IMR-90 (cell line): Measurements from ENCODE around the gene SLC9B2. TPM values are rescaled to one million over a fixed set of nuclear protein-coding genes. Genes with fewer than 3 reads are reported as not detected.

Experiments used
- ATAC-seq: fragments of 200-7000 bp; cut with Tn5 transposase; 2 replicates; pipeline ENCODE4 v1.9.1; 2020; ENCODE audit warnings: low read depth, mild to moderate bottlenecking, moderate library complexity
- BruUV-seq: library from RNA; stranded (reverse); fragments of 400-500 nt; replicated peaks from 2 replicates; lab custom pipeline; 2021; lab: Mats Ljungman, UMichigan
- CTCF ChIA-PET: fragments of 300-600 bp; formaldehyde crosslinking; extraction: SDS; loops from one replicate; lab custom pipeline; 2021; ENCODE audit warnings: antibody characterized with exemption; lab: Yijun Ruan, JAX
- POLR2A ChIA-PET: fragments of 300-600 bp; sonication (Branson Sonifier 250); formaldehyde crosslinking; loops from one replicate; lab custom pipeline; 2022; ENCODE audit warnings: antibody characterized with exemption; ENCODE audit not compliant: unreplicated experiment; lab: Charles Lee
- DNase-seq: peaks from one replicate; pipeline ENCODE4 v3.0.0; 2013
- H2AFZ ChIP-seq: replicated peaks from 2 replicates; pipeline ENCODE3; 2013; ENCODE audit warnings: low read length, mild to moderate bottlenecking; ENCODE audit not compliant: poor library complexity
- H2AK5ac ChIP-seq: 2 replicates; pipeline ENCODE4 v1.6.1; 2013; ENCODE audit warnings: low read depth, low read length, inconsistent platforms
- H2AK9ac ChIP-seq: replicated peaks from 2 replicates; pipeline ENCODE3; 2013; ENCODE audit warnings: mild to moderate bottlenecking, low read depth, low read length, moderate library complexity; ENCODE audit not compliant: poor library complexity
- H2BK120ac ChIP-seq: 2 replicates; pipeline ENCODE4 v1.6.1; 2013; ENCODE audit warnings: low read depth, low read length, inconsistent platforms
- H2BK15ac ChIP-seq: 3 replicates; pipeline ENCODE4 v1.6.1; 2013; ENCODE audit warnings: low read depth, low read length, inconsistent platforms
- H2BK20ac ChIP-seq: 2 replicates; pipeline ENCODE4 v1.6.1; 2013; ENCODE audit warnings: low read depth, mild to moderate bottlenecking, inconsistent platforms, low read length, moderate library complexity
- H2BK5ac ChIP-seq: 2 replicates; pipeline ENCODE4 v1.6.1; 2013; ENCODE audit warnings: mild to moderate bottlenecking, low read depth, low read length, inconsistent platforms; ENCODE audit not compliant: poor library complexity, severe bottlenecking
- H3K14ac ChIP-seq: replicated peaks from 2 replicates; pipeline ENCODE4 v1.6.1; 2013; ENCODE audit warnings: low read depth, low read length, inconsistent platforms
- H3K18ac ChIP-seq: 2 replicates; pipeline ENCODE4 v1.6.1; 2013; ENCODE audit warnings: low read depth, low read length, control low read depth
- H3K23ac ChIP-seq: 2 replicates; pipeline ENCODE4 v1.6.1; 2013; ENCODE audit warnings: low read depth, low read length, inconsistent platforms
- H3K27ac ChIP-seq: 2 replicates; pipeline ENCODE4 v1.5.1; 2013; ENCODE audit warnings: mild to moderate bottlenecking, control low read depth, low read length; ENCODE audit not compliant: insufficient read depth
- H3K27me3 ChIP-seq: 2 replicates; pipeline ENCODE4 v1.6.1; 2013; ENCODE audit warnings: low read length; ENCODE audit not compliant: control insufficient read depth, insufficient read depth
- H3K36me3 ChIP-seq: 2 replicates; pipeline ENCODE4 v1.6.1; 2013; ENCODE audit warnings: low read length, mixed read lengths; ENCODE audit not compliant: control insufficient read depth, insufficient read depth
- H3K4ac ChIP-seq: 2 replicates; pipeline ENCODE4 v1.6.1; 2013; ENCODE audit warnings: low read depth, low read length, inconsistent platforms
- H3K4me1 ChIP-seq: 2 replicates; pipeline ENCODE4 v1.6.1; 2013; ENCODE audit warnings: low read length, mixed read lengths; ENCODE audit not compliant: control insufficient read depth, insufficient read depth
- H3K4me2 ChIP-seq: 2 replicates; pipeline ENCODE4 v1.6.1; 2013; ENCODE audit warnings: low read depth, mild to moderate bottlenecking, control low read depth, low read length, moderate library complexity
- H3K4me3 ChIP-seq: 2 replicates; pipeline ENCODE4 v1.5.1; 2013; ENCODE audit warnings: low read depth, mild to moderate bottlenecking, control low read depth, low read length, moderate library complexity; ENCODE audit not compliant: insufficient read depth
- H3K56ac ChIP-seq: 2 replicates; pipeline ENCODE4 v1.6.1; 2013; ENCODE audit warnings: low read length, inconsistent platforms; ENCODE audit not compliant: insufficient read depth; ENCODE audit errors: extremely low read depth
- H3K79me1 ChIP-seq, 2 experiments: 2 replicates each; pipeline ENCODE4 v1.6.1; 2013; ENCODE audit warnings: low read length in 2 of 2, inconsistent platforms in 1 of 2, low read depth in 1 of 2
- H3K9ac ChIP-seq: 2 replicates; pipeline ENCODE4 v1.6.1; 2013; ENCODE audit warnings: low read depth, low read length, control low read depth
- H3K9me1 ChIP-seq: 2 replicates; pipeline ENCODE4 v1.6.1; 2013; ENCODE audit warnings: low read length, inconsistent platforms; ENCODE audit not compliant: insufficient read depth
- H3K9me3 ChIP-seq: 2 replicates; pipeline ENCODE4 v1.6.1; 2013; ENCODE audit warnings: low read length; ENCODE audit not compliant: control insufficient read depth, insufficient read depth
- H4K20me1 ChIP-seq: 2 replicates; pipeline ENCODE4 v1.6.1; 2013; ENCODE audit warnings: low read length, inconsistent platforms; ENCODE audit not compliant: insufficient read depth
- H4K5ac ChIP-seq: 2 replicates; pipeline ENCODE4 v1.6.1; 2013; ENCODE audit warnings: mild to moderate bottlenecking, low read depth, low read length, control low read depth
- H4K8ac ChIP-seq, 2 experiments: 2 replicates each; pipeline ENCODE4 v1.6.1; 2013; ENCODE audit warnings: low read depth in 2 of 2, low read length in 2 of 2, control low read depth in 1 of 2, inconsistent platforms in 1 of 2
- H4K91ac ChIP-seq: 2 replicates; pipeline ENCODE4 v1.6.1; 2013; ENCODE audit warnings: low read depth, low read length, inconsistent platforms; ENCODE audit not compliant: insufficient read depth
- NFE2L2 ChIP-seq: fragments of 150-350 bp; IDR thresholded peaks from 2 replicates; pipeline ENCODE4 v1.6.1; 2016; ENCODE audit warnings: low read depth, mild to moderate bottlenecking, low read length
- RAD21 ChIP-seq: IDR thresholded peaks from 2 replicates; pipeline ENCODE4 v1.6.1; 2012; ENCODE audit warnings: low read length, improper control_type of control experiment
- WGBS, 2 experiments: methylation state at CpG; one replicate each; pipeline versions ENCODE4 v1.1.5 to v1.1.7; 2013; ENCODE audit warnings: missing lambda C conversion rate in 2 of 2; ENCODE audit not compliant: insufficient read length in 1 of 2; ENCODE audit errors: extremely low coverage in 2 of 2; 5-methylcytosine and 5-hydroxymethylcytosine counted together
- dilution Hi-C: fragments of 300-500 bp; cut with HindIII; formaldehyde crosslinking; loops from one replicate; pipeline ENCODE4 v1.14.3; 2018; ENCODE audit warnings: low sequenced_read_pairs; ENCODE audit not compliant: unreplicated experiment
- in situ Hi-C: fragments of 300-500 bp; cut with MboI; formaldehyde crosslinking; loops from 3 replicates; pipeline ENCODE4 v1.14.3; 2019; ENCODE audit warnings: low sequenced_read_pairs, inconsistent platforms, mixed read lengths
- intact Hi-C: fragments of 100-400 bp; cut with micrococcal nuclease; formaldehyde crosslinking; loops from 2 replicates; pipeline ENCODE4 v1.10.0; 2022
- polyA plus RNA-seq, 3 experiments: library from polyadenylated mRNA; depleted of rRNA; stranded (reverse); fragments of >200 nt; gene quantifications; 2 replicates each; pipeline ENCODE4 v1.2.3, GENCODE V29; 2012; ENCODE audit warnings: low replicate concordance in 1 of 3
- total RNA-seq: library from RNA; depleted of rRNA; stranded (reverse); fragments of >200 nt; gene quantifications from 2 replicates; pipeline ENCODE4 v1.2.3, GENCODE V29; 2012

SLC9B2 gene
- total and polyA plus RNA-seq, 2 of the 4 experiments (the other 2 are of a cell fraction), result 5.7 to 9.0 TPM

DNA sequence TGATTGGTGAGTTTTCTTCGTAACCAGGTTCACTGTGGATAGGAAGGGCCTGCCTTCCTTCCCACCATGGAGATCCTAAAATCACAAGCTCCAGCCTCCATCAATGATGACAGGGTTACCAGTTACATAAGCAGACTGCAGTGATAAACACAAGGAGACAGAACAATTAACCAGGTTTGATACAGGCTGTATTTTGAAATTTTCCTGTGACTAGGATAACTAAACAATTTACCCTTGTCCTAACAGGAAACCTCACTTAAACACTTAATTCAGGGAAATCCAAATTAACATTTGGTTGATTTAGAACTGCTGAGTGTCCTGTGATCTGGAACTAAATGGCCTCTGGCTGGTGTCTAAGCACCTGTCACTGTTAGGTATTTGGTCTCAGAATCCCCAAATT, 3.1 kb upstream of the SLC9B2 start:
- Histone ChIP-seq H2BK15ac (no peak overlapping the region), H3K79me1 (peaks cover 4 to 12% of the 10 kb centered on the region in 2 experiments; a peak in 3 of 4 replicates), H3K4me3 (no peak overlapping the region), H3K14ac (no peak overlapping the region), H3K36me3 (peaks cover 6% of the 10 kb centered on the region; the same call in 1 of the 2 replicates), H3K9me1 (peaks cover 6% of the 10 kb centered on the region; the same call in 1 of the 2 replicates), H2BK5ac (no peak overlapping the region), H4K8ac (no peak overlapping the region), H2AK9ac (no peak overlapping the region), H3K18ac (no peak overlapping the region), H3K9ac (no peak overlapping the region), H3K9me3 (no peaks in the 10 kb centered on the region), H2AK5ac (no peak overlapping the region), H3K56ac (no peak overlapping the region), H3K4me2 (no peak overlapping the region), H3K27me3 (no peaks in the 10 kb centered on the region), H2AFZ (no peak overlapping the region), H4K5ac (no peak overlapping the region), H2BK20ac (no peak overlapping the region), H3K23ac (no peak overlapping the region), H4K91ac (no peak overlapping the region), H3K4me1 (peaks cover 3% of the 10 kb centered on the region; the same call in 1 of the 2 replicates), H3K27ac (no peak overlapping the region), H3K4ac (no peak overlapping the region), H4K20me1 (no peaks in the 10 kb centered on the region), H2BK120ac (no peak overlapping the region)
- no peak for ATAC-seq
- in situ Hi-C loops (no loop called here), dilution Hi-C loops (no loop called here), intact Hi-C loops (loop anchor here (5.0 kb wide), 2 partner anchors 62 to 457 kb away; partner anchors contain the start of gene SLC9B1)
- CTCF ChIA-PET, result interaction anchor here (1.3 to 2.6 kb wide), 2 partner anchors 12 to 15 kb away, joined by 4 to 13 read pairs; no protein-coding TSS in a partner anchor
- POLR2A ChIA-PET, result no interaction called here
- WGBS, 2 experiments, result no CpG with 5 or more reads among the region's 1 CpG
- no peak for TF ChIP-seq NFE2L2
- TF ChIP-seq RAD21, result no peak
- no peak for DNase-seq
- no TSS peak for BruUV-seq
